AG09319 (cell line): ENCODE results near the gene LMX1A.

Source experiments
- DNase-seq: peaks from one replicate; pipeline ENCODE4 v3.0.0-alpha.2; 2010; ENCODE audit warnings: low read depth; ENCODE audit errors: extremely low read depth
- CTCF ChIP-seq: IDR thresholded peaks from 2 replicates; pipeline ENCODE4 v1.5.1; 2011; ENCODE audit warnings: low read depth, mild to moderate bottlenecking, inconsistent platforms, low read length, moderate library complexity

The LMX1A gene

GRCh38 chr1:165392634-165393571, 36.4 kb upstream of the LMX1A start:
- TF ChIP-seq CTCF, result peak; percentile 96
- DNase-seq, result peak; percentile 78

GRCh38 chr1:165389609-165390008, 33.1 kb upstream of the LMX1A start:
- no peak for TF ChIP-seq CTCF
- DNase-seq, result no peak

- TF ChIP-seq CTCF, result no peak
These were observed 31.4 kb upstream of the LMX1A start for GRCh38 chr1:165387961-165388360.

GRCh38 chr1:165387505-165387904, 31.0 kb upstream of the LMX1A start:
- TF ChIP-seq CTCF, result no peak
- DNase-seq, result no peak

More at GRCh38 chr1:165387961-165388360, 31.4 kb upstream of the LMX1A start:
- DNase-seq, result no peak

GRCh38 chr1:165383599-165384405, 27.3 kb upstream of the LMX1A start:
- DNase-seq, result no peak

GRCh38 chr1:165383067-165383466, 26.6 kb upstream of the LMX1A start:
- TF ChIP-seq CTCF, result no peak
- peak; percentile 79 for DNase-seq

More at GRCh38 chr1:165383599-165384405, 27.3 kb upstream of the LMX1A start:
- no peak for TF ChIP-seq CTCF
